NCI-H748 (cell line): ENCODE results near the gene PLSCR4.

ENCODE experiments used
- DNase-seq: peaks from one replicate; lab custom pipeline; 2025; ENCODE audit not compliant: unreplicated experiment; lab: John Stamatoyannopoulos, UW

PLSCR4 gene

DNA sequence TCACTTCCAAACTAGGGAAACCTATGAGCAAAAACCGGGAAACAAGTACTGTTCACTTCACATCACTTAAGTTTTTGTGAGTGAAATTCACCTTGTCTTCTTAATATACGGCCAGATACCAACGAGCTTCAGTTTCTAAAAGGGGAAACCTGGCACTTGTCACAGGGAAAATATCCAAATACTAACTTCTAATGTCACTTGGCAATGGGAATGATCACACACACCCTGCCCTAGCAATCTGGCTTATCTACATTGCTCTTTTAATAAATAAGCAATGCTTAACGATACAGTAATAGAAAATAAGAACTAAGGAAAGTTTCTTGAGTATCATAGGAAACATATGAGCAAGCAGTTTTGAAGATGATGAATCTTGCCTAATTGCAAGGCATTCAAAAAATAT, 55.3 kb downstream of the PLSCR4 start:
- DNase-seq, result no peak

DNA sequence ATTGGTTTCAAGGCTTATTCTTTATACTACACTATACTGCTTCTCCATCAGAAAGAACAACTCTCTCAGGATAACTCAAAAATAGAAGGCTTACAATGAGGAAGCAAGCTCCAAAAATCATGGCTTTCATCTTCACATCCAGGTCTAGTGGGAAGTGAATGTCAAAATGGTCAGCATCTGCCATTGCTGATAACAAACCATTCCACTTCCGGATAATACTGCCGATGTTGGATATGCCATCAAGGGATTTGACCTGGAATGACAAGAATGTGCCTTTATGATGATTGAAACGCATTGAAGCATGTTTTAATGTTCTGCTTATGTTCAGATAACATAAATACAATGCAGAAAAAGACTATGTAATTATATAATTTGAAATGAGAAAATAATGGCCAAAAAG, 55.9 kb downstream of the PLSCR4 start:
- no peak for DNase-seq

DNA sequence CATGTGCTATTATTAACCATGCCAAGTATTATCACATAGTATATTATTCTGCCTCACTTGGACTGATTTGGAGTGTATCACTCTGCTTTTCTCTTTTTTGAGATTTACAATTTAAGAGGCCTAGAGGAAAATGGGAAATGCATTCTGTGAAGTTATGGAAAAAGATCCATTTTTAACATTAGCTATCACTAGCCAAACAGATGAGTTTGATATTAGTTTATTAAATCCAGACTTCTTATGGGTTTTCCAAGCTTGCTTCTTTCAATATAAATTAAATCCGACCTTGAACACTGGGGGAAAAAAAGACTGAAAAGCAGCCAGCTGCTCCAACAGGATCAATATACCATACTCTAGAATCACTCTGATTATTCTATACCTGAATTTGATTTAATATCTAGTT, 59.9 kb downstream of the PLSCR4 start:
- no peak for DNase-seq

DNA sequence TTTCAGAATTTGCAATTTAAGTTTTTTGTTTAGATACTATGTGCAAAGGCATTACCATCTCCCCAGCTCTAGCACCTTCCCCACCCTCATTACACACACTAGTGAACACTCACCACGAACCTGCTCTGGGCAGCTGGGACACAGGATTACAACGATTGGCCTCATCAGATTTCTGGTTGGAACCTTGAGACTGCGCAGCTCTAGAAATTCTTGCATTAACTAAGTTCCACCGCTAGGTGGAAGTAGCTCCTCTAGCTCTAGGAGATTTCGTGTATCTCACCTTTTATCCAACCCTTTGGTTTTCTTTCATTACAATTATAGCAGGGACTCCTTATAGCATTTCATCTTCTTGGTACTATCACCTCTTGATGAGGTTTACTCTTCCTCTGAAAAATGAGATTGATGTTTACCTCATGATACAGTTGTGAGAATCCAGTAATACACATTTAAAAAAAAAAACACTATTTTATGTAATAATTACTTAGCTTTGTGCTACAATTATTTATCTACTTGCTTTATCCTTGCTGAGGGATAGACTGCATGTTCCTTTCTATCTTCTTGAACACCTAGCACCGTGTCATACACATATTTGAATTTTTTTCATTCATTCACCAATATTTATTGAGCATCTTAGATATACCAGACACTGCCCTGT, 61.3 kb downstream of the PLSCR4 start:
- peak; percentile 68 for DNase-seq

DNA sequence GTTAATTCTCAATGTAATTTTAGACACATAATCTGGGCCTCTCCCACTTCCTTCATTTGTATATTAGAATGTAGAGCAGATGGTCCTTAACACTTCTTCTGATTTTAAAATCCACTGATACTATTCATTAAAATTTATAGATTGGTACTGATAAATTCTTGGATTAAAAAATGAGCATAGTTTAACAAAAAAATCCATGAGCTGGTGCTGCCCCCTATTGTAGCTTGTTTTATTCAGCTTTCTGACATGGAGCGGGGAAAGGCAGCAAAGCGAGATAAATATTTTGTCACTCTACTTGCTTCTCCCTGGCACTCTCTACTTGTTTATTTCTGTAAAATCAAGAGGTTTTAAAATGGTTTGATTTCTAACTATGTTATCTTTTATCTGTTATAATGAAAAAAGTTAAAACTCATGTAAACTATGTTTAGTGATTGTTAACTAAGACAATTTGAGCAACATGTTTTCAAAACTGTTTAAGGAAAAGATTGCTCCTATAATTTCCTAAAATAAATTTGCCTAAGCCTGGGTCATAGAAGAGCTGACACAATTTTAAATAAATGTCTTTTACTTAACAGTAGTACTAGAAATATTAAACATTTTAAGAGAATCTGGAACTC, 63.5 kb downstream of the PLSCR4 start:
- peak; percentile 33 for DNase-seq

DNA sequence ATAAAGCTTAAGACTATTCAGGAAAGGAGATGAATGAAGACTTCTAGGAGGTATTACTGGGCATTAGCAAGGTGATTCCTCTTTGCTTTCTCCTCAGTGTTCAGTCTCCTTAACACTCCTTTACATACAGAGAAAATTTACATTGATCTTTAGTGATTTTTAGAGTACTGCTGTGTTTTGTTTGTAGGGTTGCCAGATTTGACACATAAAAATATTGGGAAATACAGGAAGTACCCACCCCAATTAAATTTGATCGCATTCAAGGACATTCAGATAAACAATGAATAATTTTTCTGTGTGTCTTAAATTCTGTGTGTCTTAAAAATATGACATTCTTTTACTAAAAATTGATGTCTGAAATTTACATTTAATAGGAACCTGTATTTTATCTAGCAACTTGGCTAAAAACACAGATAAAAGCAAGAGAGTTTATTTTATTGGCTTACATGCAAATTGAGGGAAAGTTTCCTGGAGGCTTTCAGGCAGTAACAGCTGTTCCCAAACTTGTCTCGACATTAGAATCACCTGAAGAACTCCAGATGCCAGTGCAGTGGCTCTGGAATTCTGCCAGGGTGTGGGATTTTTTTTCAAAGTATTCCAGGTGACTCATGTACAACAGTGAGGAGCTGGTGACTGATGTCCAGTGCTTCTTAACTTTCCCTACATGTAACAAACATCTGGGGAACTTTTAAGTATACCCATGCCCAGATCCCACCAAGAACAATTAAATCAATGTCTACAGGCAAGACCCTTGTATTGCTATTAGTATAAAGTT, 66.5 kb downstream of the PLSCR4 start:
- DNase-seq, result no peak

DNA sequence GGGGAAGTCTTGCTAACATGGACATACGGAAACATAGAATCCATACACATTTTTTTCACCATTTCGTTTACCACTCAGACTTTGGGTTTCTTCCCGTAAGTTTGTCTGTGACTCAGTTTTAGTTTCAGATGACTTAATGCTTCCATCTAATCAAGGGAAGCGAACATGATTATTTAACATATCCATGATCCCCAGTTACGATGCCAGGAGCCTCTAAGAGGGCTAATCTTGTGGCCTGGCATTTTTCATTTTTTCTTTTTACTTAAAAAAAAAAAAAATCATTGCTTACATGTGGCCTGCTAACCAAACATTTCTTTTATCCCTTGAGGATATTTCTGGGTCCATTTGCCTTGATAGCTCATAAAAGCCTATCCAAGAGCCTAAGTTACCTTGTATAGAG, 69.7 kb downstream of the PLSCR4 start:
- DNase-seq, result no peak

DNA sequence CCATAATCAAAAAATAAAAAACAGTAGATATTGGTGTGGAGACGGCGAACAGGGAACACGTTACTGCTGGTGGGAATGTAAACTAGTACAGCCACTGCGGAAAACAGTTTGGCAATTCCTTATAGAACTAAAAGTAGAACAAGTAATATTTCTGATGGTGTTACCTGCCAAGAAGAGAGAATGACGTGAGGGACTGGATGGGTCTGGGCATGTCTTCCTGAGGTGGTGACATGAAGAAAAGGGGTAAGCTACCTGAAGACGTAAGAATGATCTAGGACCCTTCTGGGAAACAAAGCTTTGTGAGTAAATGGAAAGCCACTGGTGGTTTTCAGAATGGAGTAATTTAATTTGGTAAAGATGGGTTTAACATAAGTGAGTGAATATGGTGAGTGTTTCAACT, 70.5 kb downstream of the PLSCR4 start:
- DNase-seq, result no peak

DNA sequence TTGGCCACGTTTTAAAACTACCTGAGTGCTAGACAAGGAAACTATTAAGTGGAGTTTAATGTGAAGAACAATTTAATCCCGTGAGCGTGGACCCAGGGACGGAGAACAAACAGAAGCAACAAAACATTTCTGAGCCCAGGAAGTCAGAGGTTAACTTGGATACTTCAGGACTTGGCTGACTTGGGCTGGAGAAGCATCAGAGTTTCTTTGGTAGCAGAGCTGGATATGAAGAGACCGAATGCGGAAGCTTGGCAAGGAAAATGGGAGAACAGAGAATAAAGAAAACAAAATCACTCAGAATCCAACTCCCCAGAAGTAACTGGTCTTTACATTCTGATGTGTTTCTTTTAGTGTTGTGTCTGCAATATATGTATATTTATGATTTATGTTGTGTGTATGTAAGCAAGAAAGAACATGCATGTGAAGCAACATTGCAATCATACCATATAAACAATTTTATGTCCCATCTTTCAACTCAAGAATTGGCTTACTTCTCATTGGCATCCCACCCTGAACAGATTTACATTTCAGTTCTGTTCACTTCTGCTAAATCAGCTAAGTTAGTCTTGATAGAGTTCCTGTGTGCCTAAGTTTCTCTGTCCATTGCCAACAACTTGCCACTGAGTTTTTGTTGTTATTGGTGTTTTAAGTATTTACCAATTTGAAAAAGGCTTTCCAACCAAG, 72.8 kb downstream of the PLSCR4 start:
- no peak for DNase-seq

DNA sequence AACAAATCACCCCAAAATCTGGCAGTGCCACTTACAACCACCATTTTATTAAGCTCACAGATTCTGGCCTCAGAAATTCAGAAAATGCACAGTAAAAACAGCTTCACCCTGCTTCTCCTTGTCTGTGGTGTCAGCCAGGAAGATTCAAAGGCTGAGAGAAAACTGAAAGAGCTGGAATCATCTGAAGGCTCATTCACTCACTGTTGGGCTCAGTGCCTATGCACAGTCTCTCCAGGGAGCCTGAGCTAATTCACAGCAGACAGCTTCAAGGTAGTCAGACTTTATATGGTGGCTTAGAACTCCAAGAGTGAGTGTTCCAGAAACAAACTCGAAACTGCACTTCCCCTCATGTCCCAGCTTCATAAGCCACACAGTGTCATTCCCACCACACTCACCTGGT, 73.4 kb downstream of the PLSCR4 start:
- no peak for DNase-seq

DNA sequence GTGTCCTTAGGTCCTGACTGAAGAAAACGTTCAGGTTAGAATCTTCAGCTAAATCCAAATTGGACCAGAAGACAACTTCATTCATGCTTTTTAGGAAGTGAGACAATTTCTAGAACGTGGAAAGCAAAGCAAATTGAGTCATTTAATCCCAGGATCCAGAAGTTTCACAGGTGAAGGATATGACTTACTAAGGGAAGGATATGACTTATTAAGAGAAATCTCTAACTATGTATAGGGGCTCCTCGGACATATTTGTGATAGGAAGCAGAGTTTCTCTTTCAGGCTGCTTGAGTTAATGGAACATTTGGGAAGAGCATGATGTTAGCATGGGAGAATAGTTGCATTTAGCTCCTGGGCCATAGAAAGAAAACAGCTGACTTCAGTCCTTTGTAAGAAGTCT, 73.8 kb downstream of the PLSCR4 start:
- DNase-seq, result no peak

DNA sequence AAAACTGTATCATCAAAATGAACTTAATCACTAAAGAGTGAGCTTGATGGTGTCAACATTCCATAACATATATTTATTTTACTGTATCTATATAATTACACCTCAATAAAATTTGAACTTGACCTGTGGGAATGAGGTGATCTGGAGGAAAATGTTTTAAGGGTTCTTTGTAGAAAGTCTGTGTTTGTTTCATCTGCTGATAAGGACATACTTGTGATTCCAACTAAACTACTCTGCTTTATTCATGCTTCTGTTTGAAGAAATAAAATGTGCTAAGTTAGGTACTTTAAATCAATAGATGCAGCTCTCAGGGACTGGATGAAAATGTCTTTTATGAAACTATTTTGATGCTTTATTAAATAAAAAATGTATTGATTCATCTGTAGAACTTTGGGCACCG, 78.3 kb downstream of the PLSCR4 start:
- no peak for DNase-seq

DNA sequence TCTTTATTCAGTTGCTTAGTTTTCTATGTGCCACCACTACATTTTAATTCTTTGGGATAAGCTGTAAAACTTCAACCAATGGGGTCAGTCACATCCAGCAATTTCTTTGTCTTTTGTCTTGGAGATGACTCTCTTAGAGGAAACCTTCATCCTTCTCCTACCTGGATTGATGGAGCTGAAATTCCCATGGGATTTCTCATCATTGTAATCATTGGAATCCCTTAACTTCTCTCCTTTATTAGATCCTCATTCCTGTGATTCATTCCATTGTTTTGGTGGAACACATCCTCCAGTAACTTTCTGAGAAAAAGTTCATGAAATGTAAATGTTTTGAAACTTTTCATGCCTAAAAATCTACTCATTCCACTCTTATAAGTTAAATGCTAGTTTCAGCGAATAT, 80.3 kb downstream of the PLSCR4 start:
- no peak for DNase-seq

DNA sequence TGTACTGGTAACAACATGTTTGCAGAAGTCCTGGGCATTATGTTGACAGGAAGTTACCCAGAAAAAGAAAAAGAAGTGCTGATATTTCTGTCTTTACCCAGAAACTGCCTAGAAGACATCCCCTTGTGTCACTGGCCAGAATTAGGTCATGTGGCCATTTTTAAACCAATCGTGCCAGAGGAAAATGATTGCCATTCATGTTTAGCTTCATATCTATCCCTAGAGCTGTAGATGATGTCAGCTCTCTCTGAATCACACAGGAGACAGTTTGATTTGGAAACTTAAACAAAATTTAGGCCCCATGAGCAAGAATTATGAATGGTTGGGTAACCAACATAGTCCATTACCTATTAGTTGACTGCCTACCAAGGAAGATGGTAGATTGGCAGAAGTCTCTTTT, 81.0 kb downstream of the PLSCR4 start:
- no peak for DNase-seq

DNA sequence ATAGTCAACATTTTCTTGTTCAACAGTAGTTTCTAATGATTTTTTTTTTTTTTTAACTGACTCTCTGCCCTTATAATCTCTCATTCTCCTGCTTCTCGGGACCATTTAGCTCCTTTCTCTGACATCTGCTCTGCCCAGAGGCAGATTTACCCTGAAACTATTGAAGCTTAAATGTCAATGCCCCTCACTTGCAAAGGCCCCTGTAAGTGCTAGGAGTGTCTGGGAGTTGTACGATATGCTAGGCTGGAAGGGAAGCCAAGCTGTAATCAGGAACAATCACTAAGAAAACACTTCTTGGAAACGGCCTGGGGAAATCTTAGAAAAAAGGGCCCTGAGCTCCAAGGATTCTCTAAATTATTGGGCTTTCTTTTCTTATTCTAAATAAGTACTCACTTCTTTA, 84.1 kb downstream of the PLSCR4 start:
- no peak for DNase-seq

DNA sequence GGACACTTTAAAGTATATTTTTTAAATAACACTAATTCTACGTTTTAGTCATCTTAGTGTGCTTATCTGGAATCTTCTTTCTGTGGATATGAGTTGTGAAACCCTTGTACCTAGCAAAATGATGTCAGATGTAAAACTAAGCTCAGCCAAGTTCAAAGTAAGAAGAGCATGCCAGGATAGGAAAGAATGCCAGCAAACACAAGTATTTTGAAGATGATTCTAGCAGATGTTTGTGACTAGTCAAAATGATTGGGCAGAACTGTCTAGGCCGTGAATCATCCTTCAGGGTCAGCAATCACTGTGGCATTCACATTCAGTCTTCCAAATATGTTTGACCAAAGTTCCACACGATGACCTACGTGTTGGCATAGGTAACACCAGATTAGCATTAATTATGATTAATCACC, 84.5 kb downstream of the PLSCR4 start:
- no peak for DNase-seq

DNA sequence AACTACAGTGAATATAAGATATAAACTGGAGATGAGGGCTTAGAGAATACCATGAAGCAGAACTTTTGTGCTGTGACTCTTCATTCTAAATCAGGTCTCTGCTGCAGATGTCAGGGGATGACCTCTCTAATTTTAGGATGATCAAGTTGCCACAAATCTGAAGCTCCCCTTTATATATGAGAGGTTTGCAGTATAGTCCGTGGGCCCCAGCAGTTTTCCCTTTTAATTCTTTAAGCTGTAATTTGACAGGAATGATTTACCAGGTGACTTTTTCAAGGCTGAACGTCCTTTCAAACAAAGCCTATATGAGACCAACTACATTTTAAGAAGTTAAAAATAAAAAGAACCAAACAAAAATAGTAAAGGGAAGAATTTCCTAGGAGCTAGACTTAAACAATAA, 85.0 kb downstream of the PLSCR4 start:
- DNase-seq, result no peak

DNA sequence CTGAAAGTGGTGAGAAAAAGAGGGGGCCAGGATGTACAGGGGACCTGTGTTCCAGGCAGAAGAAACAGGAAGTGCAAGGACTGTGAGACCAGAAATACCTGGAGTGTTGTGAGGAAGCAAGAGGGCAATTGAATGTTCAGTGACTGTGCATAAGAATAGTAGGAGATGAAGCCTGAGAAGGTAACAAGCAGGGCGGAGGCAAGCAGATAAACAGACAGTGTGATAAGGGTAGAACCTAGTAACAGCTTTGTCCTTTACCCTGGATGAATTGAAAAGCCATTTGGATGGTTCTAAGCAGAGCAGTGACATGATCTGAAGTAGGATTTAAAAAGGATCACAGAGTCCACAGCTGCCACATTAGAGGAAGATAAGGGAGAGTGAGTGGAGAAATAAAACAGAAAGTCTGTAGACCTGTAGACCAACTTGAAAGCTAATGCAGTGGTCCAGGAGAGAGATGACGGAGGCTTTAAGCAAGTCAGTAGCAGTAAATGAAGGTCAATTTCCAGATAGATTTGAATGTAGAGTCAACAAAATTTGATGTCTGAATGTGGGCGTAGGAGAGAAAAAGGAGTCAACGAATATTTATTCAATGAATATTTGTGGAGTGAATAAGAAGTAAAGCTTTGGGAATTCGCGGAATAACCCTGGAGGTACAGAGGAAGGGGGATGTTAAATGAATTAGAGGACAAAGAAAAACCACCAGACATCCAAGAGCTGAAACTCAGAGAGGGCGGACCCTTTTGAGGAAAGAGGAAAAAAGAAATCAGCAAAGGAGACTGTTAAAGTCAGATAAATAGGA, 85.7 kb downstream of the PLSCR4 start:
- no peak for DNase-seq

DNA sequence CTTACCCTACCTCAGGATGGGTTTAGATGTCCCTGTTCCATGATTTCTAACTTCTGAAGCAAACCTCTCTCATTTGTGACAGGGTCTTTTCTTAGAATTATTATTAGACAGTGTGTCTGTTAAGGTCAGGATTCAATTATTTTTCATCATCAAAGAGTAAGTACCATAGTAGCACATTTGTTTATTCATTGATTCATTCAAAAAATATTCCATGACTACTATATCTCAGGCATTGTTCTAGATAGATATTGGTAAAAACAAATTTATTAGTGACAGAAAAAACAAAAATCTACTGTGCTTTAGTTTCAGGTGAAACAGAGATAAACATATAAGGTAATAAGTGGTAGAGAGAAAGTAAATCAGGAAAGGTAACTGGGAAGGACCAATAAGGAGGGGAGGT, 86.4 kb downstream of the PLSCR4 start:
- DNase-seq, result no peak

DNA sequence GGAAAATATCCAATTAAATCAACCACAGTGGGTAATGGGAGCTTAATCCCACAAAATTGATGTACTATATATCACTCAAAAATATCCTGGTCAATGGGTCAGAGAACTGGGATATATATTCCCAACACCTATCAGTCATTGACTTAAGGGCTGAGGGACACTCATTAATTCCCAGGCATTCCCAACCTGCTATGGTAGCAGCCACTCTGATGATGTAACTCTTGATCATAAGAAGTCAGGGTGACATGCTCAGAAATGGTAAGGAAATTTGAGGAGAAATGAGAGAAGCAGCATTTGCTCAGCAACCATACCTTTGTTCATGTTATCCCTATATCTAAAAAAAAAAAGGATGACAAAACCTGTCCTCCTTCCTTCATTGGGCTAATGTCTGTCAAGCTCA, 86.8 kb downstream of the PLSCR4 start:
- DNase-seq, result no peak

DNA sequence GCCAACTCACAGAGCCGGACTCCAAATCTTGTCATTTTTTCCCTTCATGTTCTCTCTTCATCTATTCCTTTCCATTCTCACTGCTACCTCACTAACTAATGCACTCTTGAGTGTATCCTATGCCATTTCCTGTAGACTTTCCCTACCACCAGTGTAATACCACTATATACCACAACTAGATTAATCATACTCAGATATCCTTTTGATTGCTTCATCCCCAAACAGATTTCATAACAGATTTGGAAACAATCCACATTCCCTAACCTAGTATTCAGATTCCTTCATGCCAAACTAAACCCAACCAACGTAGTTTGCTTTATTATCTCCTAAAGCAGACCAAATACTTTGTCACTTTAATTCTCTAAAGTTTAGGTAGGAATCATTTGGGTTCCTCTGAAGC, 87.3 kb downstream of the PLSCR4 start:
- DNase-seq, result no peak
